RKO (cell line): ENCODE measurements around the gene SFT2D3.
A peak's percentile ranks its signal among the peaks of the same experiment; 100 is the strongest.

Experiments
- DNase-seq: peaks from one replicate; pipeline ENCODE4 v3.0.0-alpha.2; 2016; ENCODE audit warnings: low spot score

SFT2D3 gene

GRCh38 chr2:127707890-127708648 lies 6.8 kb downstream of the SFT2D3 start:
- no peak for DNase-seq

GRCh38 chr2:127709336-127709735 lies 8.0 kb downstream of the SFT2D3 start:
- no peak for DNase-seq

- no peak for DNase-seq
These were observed 11.7 kb downstream of the SFT2D3 start for GRCh38 chr2:127712999-127713398.

- no peak for DNase-seq
These were observed 12.3 kb downstream of the SFT2D3 start for GRCh38 chr2:127713562-127713961.

GRCh38 chr2:127715778-127716449 lies 14.6 kb downstream of the SFT2D3 start:
- no peak for DNase-seq

GRCh38 chr2:127718271-127718670 lies 17.0 kb downstream of the SFT2D3 start:
- DNase-seq = no peak

- DNase-seq = no peak
These were observed 18.3 kb downstream of the SFT2D3 start for GRCh38 chr2:127719301-127720218.

GRCh38 chr2:127721311-127721977 lies 20.1 kb downstream of the SFT2D3 start:
- peak; percentile 37 for DNase-seq

- peak; percentile 28 for DNase-seq
These were observed 20.7 kb downstream of the SFT2D3 start for GRCh38 chr2:127721978-127722355.

GRCh38 chr2:127722807-127723206 lies 21.5 kb downstream of the SFT2D3 start:
- DNase-seq = no peak

GRCh38 chr2:127726158-127726880 lies 25.0 kb downstream of the SFT2D3 start:
- DNase-seq = no peak

- no peak for DNase-seq
These were observed 32.0 kb downstream of the SFT2D3 start for GRCh38 chr2:127733113-127733815.

- DNase-seq = no peak
These were observed 32.7 kb downstream of the SFT2D3 start for GRCh38 chr2:127733816-127734537.

GRCh38 chr2:127735044-127735443 lies 33.7 kb downstream of the SFT2D3 start:
- no peak for DNase-seq

GRCh38 chr2:127735537-127736399 lies 34.5 kb downstream of the SFT2D3 start:
- DNase-seq = no peak

GRCh38 chr2:127737892-127738291 lies 36.6 kb downstream of the SFT2D3 start:
- no peak for DNase-seq

- DNase-seq = no peak
These were observed 38.5 kb downstream of the SFT2D3 start for GRCh38 chr2:127739800-127740199.

GRCh38 chr2:127740665-127741288 lies 39.5 kb downstream of the SFT2D3 start:
- DNase-seq = no peak
